Measurements from ENCODE around the gene SPATA6L. TPM values are rescaled to one million over a fixed set of nuclear protein-coding genes. Genes with fewer than 3 reads are reported as not detected.

The SPATA6L gene
- total and polyA plus RNA-seq, 9 of the 15 experiments (the other 6 are each of a cell fraction or from before 2014, with no cell fraction given), result 0.03 to 1.00 (median 0.08) TPM; not detected in 4

DNA sequence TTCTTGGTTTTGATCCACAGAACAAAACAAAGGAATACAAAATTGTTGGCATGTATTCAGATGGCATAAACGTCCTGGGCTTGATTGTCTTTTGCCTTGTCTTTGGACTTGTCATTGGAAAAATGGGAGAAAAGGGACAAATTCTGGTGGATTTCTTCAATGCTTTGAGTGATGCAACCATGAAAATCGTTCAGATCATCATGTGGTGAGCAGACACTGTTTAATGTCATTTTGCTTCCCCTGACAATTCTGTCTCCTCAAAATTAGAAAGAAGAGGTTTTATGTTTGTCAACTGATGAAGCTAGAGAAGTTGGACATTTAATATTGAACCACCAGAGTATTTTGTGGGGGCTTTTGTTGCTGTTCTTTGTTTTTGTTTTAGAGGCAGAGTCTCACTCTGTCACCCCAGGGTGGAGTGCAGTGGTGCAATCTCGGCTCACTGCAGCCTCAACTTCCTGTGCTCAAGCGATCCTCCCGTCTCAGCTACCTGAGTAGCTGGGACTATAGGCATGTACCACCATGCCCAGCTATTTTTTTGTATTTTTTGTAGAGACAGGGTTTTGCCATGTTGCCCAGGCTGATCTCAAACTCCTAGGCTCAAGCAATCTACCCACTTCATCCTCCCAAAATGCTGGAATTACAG lies 94.0 kb downstream of the SPATA6L start:
- Histone ChIP-seq H3K9me1 (ENCODE audit: control insufficient read depth, insufficient read depth, low read length) (no peaks in the 10 kb centered on the region), H2AFZ (ENCODE audit: low read depth, low read length) (no peak overlapping the region), H3K27me3 (ENCODE audit: control insufficient read depth in 2 of 2, insufficient read depth in 2 of 2, low read length in 2 of 2) (peaks cover 3 to 18% of the 10 kb centered on the region in 2 experiments; a peak in 3 of 5 replicates), H3K9ac (ENCODE audit: insufficient read depth in 1 of 2, low read depth in 2 of 2, low read length in 2 of 2) (no peak overlapping the region), H3K4me1 (replicated peaks in 1 of 2; ENCODE audit: control insufficient read depth in 2 of 2, insufficient read depth in 2 of 2, low read length in 2 of 2) (no peaks in the 10 kb centered on the region), H3K36me3 (ENCODE audit: control insufficient read depth, insufficient read depth, low read length) (no peaks in the 10 kb centered on the region), H3K4me3 (no peak overlapping the region), H3K79me2 (ENCODE audit: control insufficient read depth, insufficient read depth, low read length) (no peaks in the 10 kb centered on the region), H3K27ac (ENCODE audit: extremely low read depth, low read depth, low read length) (no peak overlapping the region), H3K4me2 (ENCODE audit: insufficient read depth, low read length) (no peak overlapping the region), H3K9me3 (replicated peaks; ENCODE audit: control insufficient read depth, insufficient read depth, low read depth, low read length) (no peaks in the 10 kb centered on the region), H4K20me1 (replicated peaks; ENCODE audit: control insufficient read depth, insufficient read depth, low read length) (no peaks in the 10 kb centered on the region)
- ChIA-PET POLR2A (no interaction called here), CTCF (ENCODE audit: low intra/inter-chr PET ratio) (no interaction called here)
- no peak for ATAC-seq
- 0% methylated on average over 5 of the region's 5 CpGs for WGBS (ENCODE audit: insufficient coverage, low coverage, missing lambda C conversion rate)
- FAIRE-seq, result no peak
- TF ChIP-seq SIRT6 (IDR thresholded peaks at IDR 0.05; ENCODE audit: low read depth, low read length) (no peak), EZH2 (IDR thresholded peaks at IDR 0.05; ENCODE audit: borderline replicate concordance, low read depth, low read length) (no peak), SRSF7 (optimal IDR thresholded peaks at IDR 0.05; ENCODE audit: low read depth, low read length) (no peak), BRF1 (IDR thresholded peaks at IDR 0.05; ENCODE audit: borderline replicate concordance, extremely low read depth, insufficient read length) (no peak), ELF4 (CRISPR knock-in tag; IDR thresholded peaks at IDR 0.05) (no peak), SP1 (CRISPR knock-in tag; IDR thresholded peaks at IDR 0.05) (no peak), MAX (CRISPR knock-in tag; IDR thresholded peaks at IDR 0.05) (no peak), RBM25 (IDR thresholded peaks at IDR 0.05; ENCODE audit: low read depth, low read length, severe bottlenecking) (no peak), PHF21A (IDR thresholded peaks at IDR 0.05; ENCODE audit: borderline replicate concordance, low read depth) (no peak), VEZF1 (CRISPR knock-in tag; IDR thresholded peaks at IDR 0.05) (no peak), BHLHE40 (IDR thresholded peaks at IDR 0.05; ENCODE audit: low read length) (no peak), TAF9B (IDR thresholded peaks at IDR 0.05; ENCODE audit: partially characterized antibody) (no peak), ZNF408 (CRISPR knock-in tag; IDR thresholded peaks at IDR 0.05; ENCODE audit: low read depth) (no peak)
- TF ChIP-seq, protein P1, sequence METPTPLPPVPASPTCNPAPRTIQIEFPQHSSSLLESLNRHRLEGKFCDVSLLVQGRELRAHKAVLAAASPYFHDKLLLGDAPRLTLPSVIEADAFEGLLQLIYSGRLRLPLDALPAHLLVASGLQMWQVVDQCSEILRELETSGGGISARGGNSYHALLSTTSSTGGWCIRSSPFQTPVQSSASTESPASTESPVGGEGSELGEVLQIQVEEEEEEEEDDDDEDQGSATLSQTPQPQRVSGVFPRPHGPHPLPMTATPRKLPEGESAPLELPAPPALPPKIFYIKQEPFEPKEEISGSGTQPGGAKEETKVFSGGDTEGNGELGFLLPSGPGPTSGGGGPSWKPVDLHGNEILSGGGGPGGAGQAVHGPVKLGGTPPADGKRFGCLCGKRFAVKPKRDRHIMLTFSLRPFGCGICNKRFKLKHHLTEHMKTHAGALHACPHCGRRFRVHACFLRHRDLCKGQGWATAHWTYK (CRISPR knock-in tag; IDR thresholded peaks at IDR 0.05), result no peak
- TF ChIP-seq, protein P2, sequence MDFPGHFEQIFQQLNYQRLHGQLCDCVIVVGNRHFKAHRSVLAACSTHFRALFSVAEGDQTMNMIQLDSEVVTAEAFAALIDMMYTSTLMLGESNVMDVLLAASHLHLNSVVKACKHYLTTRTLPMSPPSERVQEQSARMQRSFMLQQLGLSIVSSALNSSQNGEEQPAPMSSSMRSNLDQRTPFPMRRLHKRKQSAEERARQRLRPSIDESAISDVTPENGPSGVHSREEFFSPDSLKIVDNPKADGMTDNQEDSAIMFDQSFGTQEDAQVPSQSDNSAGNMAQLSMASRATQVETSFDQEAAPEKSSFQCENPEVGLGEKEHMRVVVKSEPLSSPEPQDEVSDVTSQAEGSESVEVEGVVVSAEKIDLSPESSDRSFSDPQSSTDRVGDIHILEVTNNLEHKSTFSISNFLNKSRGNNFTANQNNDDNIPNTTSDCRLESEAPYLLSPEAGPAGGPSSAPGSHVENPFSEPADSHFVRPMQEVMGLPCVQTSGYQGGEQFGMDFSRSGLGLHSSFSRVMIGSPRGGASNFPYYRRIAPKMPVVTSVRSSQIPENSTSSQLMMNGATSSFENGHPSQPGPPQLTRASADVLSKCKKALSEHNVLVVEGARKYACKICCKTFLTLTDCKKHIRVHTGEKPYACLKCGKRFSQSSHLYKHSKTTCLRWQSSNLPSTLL (IDR thresholded peaks at IDR 0.05), result no peak
- TF ChIP-seq, protein P3, sequence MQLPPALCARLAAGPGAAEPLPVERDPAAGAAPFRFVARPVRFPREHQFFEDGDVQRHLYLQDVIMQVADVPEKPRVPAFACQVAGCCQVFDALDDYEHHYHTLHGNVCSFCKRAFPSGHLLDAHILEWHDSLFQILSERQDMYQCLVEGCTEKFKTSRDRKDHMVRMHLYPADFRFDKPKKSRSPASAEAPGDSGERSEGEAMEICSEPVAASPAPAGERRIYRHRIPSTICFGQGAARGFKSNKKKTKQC (CRISPR knock-in tag; IDR thresholded peaks at IDR 0.05), result no peak
- in situ Hi-C loops (cut with MboI) (no loop called here), intact Hi-C loops (cut with micrococcal nuclease) (no loop called here)
- BruUV-seq (replicated peaks), result no TSS peak
- DNase-seq (ENCODE audit: extremely low read depth in 1 of 4, low spot score in 3 of 4), result no peak

Data from K562 (cell line).